HEK293 (cell line): Measurements from ENCODE around the gene ZBTB47.

Source experiments
- CTCF ChIA-PET: fragments of 350-600 bp; formaldehyde crosslinking; extraction: SDS; loops from one replicate; lab custom pipeline; 2021; ENCODE audit warnings: antibody characterized with exemption; lab: Yijun Ruan, JAX
- POLR2A ChIA-PET: fragments of 300-600 bp; formaldehyde crosslinking; extraction: SDS; loops from one replicate; lab custom pipeline; 2020; ENCODE audit warnings: antibody characterized with exemption, inconsistent platforms; lab: Yijun Ruan, JAX
- H3K27ac ChIP-seq: fragments of 200-500 bp; sonication (Bioruptor generic); 2 replicates; pipeline ENCODE4 v1.5.1; 2014; ENCODE audit warnings: low read depth, low read length, control low read depth, inconsistent platforms; ENCODE audit errors: extremely low read depth
- H3K36me3 ChIP-seq, 2 experiments: fragments of 200-500 bp in 1 of 2; sonication (Bioruptor generic) in 1 of 2; 1 replicate in 1 of 2; 2 replicates in 1 of 2; pipeline ENCODE4 v1.5.1; 2014 to 2017; ENCODE audit warnings: inconsistent platforms in 2 of 2, low read length in 2 of 2; ENCODE audit not compliant: control insufficient read depth in 2 of 2, insufficient read depth in 1 of 2
- H3K4me1 ChIP-seq: fragments of 200-500 bp; sonication (Bioruptor generic); 2 replicates; pipeline ENCODE4 v1.5.1; 2014; ENCODE audit warnings: mild to moderate bottlenecking, low read length, inconsistent platforms; ENCODE audit not compliant: control insufficient read depth, insufficient read depth
- H3K4me3 ChIP-seq: 2 replicates; pipeline ENCODE4 v1.5.1; 2011; ENCODE audit warnings: low read depth, mild to moderate bottlenecking, control low read depth, low read length, moderate library complexity
- H3K9me3 ChIP-seq: fragments of 200-500 bp; sonication (Bioruptor generic); 2 replicates; pipeline ENCODE4 v1.5.1; 2014; ENCODE audit warnings: low read depth, low read length, inconsistent platforms; ENCODE audit not compliant: control insufficient read depth, insufficient read depth
- SCRT1 ChIP-seq: fragments of 450-650 bp; formaldehyde crosslinking; IDR thresholded peaks from 2 replicates; pipeline ENCODE4 v1.5.1; 2016; ENCODE audit warnings: missing biosample characterization, missing genetic modification characterization, borderline replicate concordance
- TRIM28 ChIP-seq: IDR thresholded peaks from 2 replicates; pipeline ENCODE4 v1.6.1; 2011; ENCODE audit warnings: low read length, control low read depth, borderline replicate concordance
- WT1 ChIP-seq: fragments of 450-650 bp; formaldehyde crosslinking; IDR thresholded peaks from 2 replicates; pipeline ENCODE4 v1.5.1; 2016; ENCODE audit warnings: missing biosample characterization, missing genetic modification characterization
- ZBTB21 ChIP-seq: fragments of 450-650 bp; formaldehyde crosslinking; IDR thresholded peaks from 2 replicates; pipeline ENCODE4 v1.5.1; 2017; ENCODE audit warnings: missing biosample characterization, missing genetic modification characterization
- ZNF114 ChIP-seq: fragments of 450-650 bp; formaldehyde crosslinking; IDR thresholded peaks from 2 replicates; pipeline ENCODE4 v1.5.0; 2017; ENCODE audit warnings: missing biosample characterization, missing genetic modification characterization
- ZNF132 ChIP-seq: fragments of 450-650 bp; formaldehyde crosslinking; IDR thresholded peaks from 2 replicates; pipeline ENCODE4 v1.5.1; 2017; ENCODE audit warnings: missing biosample characterization, missing genetic modification characterization, borderline replicate concordance
- ZNF19 ChIP-seq: fragments of 450-650 bp; formaldehyde crosslinking; IDR thresholded peaks from 2 replicates; pipeline ENCODE4; 2016; ENCODE audit warnings: missing biosample characterization, missing genetic modification characterization, low read depth
- ZNF433 ChIP-seq: fragments of 450-650 bp; formaldehyde crosslinking; IDR thresholded peaks from 2 replicates; pipeline ENCODE4 v1.5.1; 2016; ENCODE audit warnings: missing biosample characterization, missing genetic modification characterization, low read depth
- ZNF48 ChIP-seq: fragments of 450-650 bp; formaldehyde crosslinking; IDR thresholded peaks from 2 replicates; pipeline ENCODE4 v1.5.1; 2016; ENCODE audit warnings: missing biosample characterization, missing genetic modification characterization
- ZNF768 ChIP-seq: fragments of 450-650 bp; formaldehyde crosslinking; IDR thresholded peaks from 2 replicates; pipeline ENCODE4 v1.5.1; 2018; ENCODE audit warnings: missing biosample characterization, mild to moderate bottlenecking, missing genetic modification characterization
- ZNF776 ChIP-seq: fragments of 450-650 bp; formaldehyde crosslinking; IDR thresholded peaks from 2 replicates; pipeline ENCODE4 v1.5.0; 2017; ENCODE audit warnings: missing biosample characterization, missing genetic modification characterization, borderline replicate concordance
- TF ChIP-seq, protein P1 (sequence below): fragments of 450-650 bp; formaldehyde crosslinking; IDR thresholded peaks from 2 replicates; pipeline ENCODE4 v1.5.1; 2016; ENCODE audit warnings: missing biosample characterization, missing genetic modification characterization
- TF ChIP-seq, protein P2 (sequence below): fragments of 450-650 bp; formaldehyde crosslinking; IDR thresholded peaks from 2 replicates; pipeline ENCODE4 v1.5.1; 2016; ENCODE audit warnings: missing biosample characterization, missing genetic modification characterization
- TF ChIP-seq, protein P3 (sequence below): fragments of 450-650 bp; IDR thresholded peaks from 2 replicates; pipeline ENCODE4 v1.5.1; 2018; ENCODE audit warnings: missing biosample characterization, mild to moderate bottlenecking, missing genetic modification characterization
- TF ChIP-seq, protein P4 (sequence below): fragments of 450-650 bp; formaldehyde crosslinking; conservative IDR thresholded peaks from 2 replicates; pipeline ENCODE4 v1.5.1; 2016; ENCODE audit warnings: low read depth, missing biosample characterization, missing genetic modification characterization
- TF ChIP-seq, protein P5 (sequence below): fragments of 450-650 bp; IDR thresholded peaks from 2 replicates; pipeline ENCODE4 v1.5.1; 2018; ENCODE audit warnings: missing biosample characterization, missing genetic modification characterization
- TF ChIP-seq, protein P6 (sequence below): fragments of 450-650 bp; formaldehyde crosslinking; IDR thresholded peaks from 2 replicates; pipeline ENCODE4 v1.5.1; 2016; ENCODE audit warnings: missing biosample characterization, missing genetic modification characterization, borderline replicate concordance
- TF ChIP-seq, protein P7 (sequence below): fragments of 450-650 bp; formaldehyde crosslinking; IDR thresholded peaks from 2 replicates; pipeline ENCODE4 v1.5.1; 2017; ENCODE audit warnings: missing biosample characterization, missing genetic modification characterization

Gene ZBTB47

DNA sequence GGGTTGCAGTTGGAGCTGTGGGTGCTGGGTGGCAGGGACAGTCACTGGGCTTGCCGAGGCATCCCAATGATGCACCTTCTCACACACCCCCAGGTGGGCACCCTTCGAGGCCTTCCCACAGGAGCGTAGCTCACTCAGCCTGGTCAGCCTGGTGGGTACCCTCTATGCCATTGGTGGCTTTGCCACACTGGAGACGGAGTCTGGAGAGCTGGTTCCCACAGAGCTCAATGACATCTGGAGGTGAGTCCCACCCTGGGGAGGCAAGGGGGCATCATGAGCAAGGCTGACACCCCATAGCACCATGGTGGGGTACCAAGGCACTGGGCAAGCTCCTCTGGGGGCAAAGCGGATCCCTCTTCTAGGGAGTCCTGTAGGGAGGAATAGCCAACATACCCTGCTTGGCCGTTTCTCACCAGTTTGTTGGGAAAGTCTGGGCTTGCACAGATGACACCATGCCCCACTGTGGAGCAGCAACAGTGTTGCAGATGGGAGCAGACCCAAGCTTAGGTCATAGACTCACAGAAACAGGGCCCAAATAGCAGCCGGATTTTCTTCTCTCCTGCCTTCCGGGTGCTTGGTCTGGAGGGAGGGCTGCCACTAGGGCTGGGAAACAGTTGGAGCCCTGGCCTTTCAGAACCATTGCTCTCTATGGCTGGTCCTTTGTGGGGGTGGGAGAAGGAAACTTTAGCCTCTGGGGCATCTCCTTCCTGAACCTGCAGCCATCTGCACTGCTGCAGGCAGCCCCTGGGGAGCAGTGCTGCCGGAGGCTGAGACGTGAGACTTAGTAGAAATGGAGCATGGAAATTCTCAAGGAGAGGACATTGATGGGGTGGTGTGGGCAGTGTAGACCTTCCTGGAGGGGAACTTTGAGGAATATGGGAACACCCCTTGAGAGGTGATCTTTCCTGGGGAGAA lies 37.5 kb downstream of the ZBTB47 start:
- TF ChIP-seq, protein P1, sequence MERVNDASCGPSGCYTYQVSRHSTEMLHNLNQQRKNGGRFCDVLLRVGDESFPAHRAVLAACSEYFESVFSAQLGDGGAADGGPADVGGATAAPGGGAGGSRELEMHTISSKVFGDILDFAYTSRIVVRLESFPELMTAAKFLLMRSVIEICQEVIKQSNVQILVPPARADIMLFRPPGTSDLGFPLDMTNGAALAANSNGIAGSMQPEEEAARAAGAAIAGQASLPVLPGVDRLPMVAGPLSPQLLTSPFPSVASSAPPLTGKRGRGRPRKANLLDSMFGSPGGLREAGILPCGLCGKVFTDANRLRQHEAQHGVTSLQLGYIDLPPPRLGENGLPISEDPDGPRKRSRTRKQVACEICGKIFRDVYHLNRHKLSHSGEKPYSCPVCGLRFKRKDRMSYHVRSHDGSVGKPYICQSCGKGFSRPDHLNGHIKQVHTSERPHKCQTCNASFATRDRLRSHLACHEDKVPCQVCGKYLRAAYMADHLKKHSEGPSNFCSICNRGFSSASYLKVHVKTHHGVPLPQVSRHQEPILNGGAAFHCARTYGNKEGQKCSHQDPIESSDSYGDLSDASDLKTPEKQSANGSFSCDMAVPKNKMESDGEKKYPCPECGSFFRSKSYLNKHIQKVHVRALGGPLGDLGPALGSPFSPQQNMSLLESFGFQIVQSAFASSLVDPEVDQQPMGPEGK = no peak
- TF ChIP-seq, protein P2, sequence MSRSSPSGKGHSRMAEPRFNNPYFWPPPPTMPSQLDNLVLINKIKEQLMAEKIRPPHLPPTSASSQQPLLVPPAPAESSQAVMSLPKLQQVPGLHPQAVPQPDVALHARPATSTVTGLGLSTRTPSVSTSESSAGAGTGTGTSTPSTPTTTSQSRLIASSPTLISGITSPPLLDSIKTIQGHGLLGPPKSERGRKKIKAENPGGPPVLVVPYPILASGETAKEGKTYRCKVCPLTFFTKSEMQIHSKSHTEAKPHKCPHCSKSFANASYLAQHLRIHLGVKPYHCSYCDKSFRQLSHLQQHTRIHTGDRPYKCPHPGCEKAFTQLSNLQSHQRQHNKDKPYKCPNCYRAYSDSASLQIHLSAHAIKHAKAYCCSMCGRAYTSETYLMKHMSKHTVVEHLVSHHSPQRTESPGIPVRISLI (tag by site-specific recombination) = no peak
- TF ChIP-seq SCRT1 (tag by site-specific recombination) (no peak), ZNF114 (tag by site-specific recombination) (no peak), ZNF768 (tag by site-specific recombination) (no peak), ZNF433 (no peak), ZNF132 (tag by site-specific recombination) (no peak), ZNF19 (tag by site-specific recombination) (no peak), TRIM28 (no peak), ZNF48 (tag by site-specific recombination) (no peak), ZNF776 (no peak), WT1 (tag by site-specific recombination) (no peak), ZBTB21 (tag by site-specific recombination) (no peak)
- TF ChIP-seq, protein P3, sequence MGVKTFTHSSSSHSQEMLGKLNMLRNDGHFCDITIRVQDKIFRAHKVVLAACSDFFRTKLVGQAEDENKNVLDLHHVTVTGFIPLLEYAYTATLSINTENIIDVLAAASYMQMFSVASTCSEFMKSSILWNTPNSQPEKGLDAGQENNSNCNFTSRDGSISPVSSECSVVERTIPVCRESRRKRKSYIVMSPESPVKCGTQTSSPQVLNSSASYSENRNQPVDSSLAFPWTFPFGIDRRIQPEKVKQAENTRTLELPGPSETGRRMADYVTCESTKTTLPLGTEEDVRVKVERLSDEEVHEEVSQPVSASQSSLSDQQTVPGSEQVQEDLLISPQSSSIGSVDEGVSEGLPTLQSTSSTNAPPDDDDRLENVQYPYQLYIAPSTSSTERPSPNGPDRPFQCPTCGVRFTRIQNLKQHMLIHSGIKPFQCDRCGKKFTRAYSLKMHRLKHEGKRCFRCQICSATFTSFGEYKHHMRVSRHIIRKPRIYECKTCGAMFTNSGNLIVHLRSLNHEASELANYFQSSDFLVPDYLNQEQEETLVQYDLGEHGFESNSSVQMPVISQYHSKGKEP (tag by site-specific recombination) = no peak
- TF ChIP-seq, protein P4, sequence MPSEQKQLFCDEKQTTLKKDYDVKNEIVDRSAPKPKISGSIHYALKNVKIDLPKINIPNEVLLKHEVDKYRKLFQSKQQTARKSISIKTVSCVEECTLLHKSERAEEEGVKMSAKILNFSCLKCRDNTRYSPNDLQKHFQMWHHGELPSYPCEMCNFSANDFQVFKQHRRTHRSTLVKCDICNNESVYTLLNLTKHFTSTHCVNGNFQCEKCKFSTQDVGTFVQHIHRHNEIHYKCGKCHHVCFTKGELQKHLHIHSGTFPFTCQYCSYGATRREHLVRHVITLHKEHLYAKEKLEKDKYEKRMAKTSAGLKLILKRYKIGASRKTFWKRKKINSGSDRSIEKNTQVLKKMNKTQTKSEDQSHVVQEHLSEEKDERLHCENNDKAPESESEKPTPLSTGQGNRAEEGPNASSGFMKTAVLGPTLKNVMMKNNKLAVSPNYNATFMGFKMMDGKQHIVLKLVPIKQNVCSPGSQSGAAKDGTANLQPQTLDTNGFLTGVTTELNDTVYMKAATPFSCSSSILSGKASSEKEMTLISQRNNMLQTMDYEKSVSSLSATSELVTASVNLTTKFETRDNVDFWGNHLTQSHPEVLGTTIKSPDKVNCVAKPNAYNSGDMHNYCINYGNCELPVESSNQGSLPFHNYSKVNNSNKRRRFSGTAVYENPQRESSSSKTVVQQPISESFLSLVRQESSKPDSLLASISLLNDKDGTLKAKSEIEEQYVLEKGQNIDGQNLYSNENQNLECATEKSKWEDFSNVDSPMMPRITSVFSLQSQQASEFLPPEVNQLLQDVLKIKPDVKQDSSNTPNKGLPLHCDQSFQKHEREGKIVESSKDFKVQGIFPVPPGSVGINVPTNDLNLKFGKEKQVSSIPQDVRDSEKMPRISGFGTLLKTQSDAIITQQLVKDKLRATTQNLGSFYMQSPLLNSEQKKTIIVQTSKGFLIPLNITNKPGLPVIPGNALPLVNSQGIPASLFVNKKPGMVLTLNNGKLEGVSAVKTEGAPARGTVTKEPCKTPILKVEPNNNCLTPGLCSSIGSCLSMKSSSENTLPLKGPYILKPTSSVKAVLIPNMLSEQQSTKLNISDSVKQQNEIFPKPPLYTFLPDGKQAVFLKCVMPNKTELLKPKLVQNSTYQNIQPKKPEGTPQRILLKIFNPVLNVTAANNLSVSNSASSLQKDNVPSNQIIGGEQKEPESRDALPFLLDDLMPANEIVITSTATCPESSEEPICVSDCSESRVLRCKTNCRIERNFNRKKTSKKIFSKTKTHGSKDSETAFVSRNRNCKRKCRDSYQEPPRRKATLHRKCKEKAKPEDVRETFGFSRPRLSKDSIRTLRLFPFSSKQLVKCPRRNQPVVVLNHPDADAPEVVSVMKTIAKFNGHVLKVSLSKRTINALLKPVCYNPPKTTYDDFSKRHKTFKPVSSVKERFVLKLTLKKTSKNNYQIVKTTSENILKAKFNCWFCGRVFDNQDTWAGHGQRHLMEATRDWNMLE (tag by site-specific recombination) = no peak
- TF ChIP-seq, protein P5, sequence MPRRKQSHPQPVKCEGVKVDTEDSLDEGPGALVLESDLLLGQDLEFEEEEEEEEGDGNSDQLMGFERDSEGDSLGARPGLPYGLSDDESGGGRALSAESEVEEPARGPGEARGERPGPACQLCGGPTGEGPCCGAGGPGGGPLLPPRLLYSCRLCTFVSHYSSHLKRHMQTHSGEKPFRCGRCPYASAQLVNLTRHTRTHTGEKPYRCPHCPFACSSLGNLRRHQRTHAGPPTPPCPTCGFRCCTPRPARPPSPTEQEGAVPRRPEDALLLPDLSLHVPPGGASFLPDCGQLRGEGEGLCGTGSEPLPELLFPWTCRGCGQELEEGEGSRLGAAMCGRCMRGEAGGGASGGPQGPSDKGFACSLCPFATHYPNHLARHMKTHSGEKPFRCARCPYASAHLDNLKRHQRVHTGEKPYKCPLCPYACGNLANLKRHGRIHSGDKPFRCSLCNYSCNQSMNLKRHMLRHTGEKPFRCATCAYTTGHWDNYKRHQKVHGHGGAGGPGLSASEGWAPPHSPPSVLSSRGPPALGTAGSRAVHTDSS (tag by site-specific recombination) = no peak
- TF ChIP-seq, protein P6, sequence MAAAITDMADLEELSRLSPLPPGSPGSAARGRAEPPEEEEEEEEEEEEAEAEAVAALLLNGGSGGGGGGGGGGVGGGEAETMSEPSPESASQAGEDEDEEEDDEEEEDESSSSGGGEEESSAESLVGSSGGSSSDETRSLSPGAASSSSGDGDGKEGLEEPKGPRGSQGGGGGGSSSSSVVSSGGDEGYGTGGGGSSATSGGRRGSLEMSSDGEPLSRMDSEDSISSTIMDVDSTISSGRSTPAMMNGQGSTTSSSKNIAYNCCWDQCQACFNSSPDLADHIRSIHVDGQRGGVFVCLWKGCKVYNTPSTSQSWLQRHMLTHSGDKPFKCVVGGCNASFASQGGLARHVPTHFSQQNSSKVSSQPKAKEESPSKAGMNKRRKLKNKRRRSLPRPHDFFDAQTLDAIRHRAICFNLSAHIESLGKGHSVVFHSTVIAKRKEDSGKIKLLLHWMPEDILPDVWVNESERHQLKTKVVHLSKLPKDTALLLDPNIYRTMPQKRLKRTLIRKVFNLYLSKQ = no peak
- TF ChIP-seq, protein P7, sequence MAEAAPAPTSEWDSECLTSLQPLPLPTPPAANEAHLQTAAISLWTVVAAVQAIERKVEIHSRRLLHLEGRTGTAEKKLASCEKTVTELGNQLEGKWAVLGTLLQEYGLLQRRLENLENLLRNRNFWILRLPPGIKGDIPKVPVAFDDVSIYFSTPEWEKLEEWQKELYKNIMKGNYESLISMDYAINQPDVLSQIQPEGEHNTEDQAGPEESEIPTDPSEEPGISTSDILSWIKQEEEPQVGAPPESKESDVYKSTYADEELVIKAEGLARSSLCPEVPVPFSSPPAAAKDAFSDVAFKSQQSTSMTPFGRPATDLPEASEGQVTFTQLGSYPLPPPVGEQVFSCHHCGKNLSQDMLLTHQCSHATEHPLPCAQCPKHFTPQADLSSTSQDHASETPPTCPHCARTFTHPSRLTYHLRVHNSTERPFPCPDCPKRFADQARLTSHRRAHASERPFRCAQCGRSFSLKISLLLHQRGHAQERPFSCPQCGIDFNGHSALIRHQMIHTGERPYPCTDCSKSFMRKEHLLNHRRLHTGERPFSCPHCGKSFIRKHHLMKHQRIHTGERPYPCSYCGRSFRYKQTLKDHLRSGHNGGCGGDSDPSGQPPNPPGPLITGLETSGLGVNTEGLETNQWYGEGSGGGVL (tag by site-specific recombination) = no peak
- no peaks in the 10 kb centered on the region for H3K36me3 ChIP-seq
- CTCF ChIA-PET = interaction anchor here (0.6 kb wide), 1 partner anchor 143 kb away, joined by 3 read pairs; no protein-coding TSS in a partner anchor
- POLR2A ChIA-PET = no interaction called here
- no peaks in the 10 kb centered on the region for H3K9me3 ChIP-seq
- no peak overlapping the region for H3K4me3 ChIP-seq
- no peak overlapping the region for H3K27ac ChIP-seq
- H3K4me1 ChIP-seq = no peaks in the 10 kb centered on the region
